ENCODE results near the gene SPOCK3.

DNA sequence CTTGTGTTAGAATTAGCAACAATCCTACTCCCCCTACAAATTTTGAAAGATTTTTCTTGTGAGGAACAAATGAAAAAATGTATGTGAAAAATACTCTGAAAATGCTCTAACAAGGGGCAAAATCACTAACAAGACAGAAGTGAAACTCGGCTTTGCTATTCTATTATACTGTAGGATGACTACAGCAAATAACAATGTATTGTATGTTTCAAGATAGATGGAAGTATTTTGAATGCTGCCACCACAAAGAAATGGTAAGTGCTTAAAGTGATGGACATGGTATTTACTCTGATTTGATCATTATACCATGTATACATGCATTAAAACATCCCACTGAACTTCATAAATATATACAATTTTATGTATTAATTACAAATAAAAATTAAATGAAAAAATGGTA lies 192.8 kb downstream of the SPOCK3 start:
- TF ChIP-seq ZNF274 (IDR thresholded peaks at IDR 0.05; ENCODE audit: low read depth, low read length), result no peak
- TF ChIP-seq SUZ12 (IDR thresholded peaks at IDR 0.05; ENCODE audit: extremely low read depth, insufficient read depth, insufficient read length), result no peak
- TF ChIP-seq YY1 (IDR thresholded peaks at IDR 0.05; ENCODE audit: insufficient read depth, insufficient read length), result no peak

Measured in NT2/D1 (cell line).